Measurements from ENCODE around the gene MARCKS.

Gene MARCKS

DNA sequence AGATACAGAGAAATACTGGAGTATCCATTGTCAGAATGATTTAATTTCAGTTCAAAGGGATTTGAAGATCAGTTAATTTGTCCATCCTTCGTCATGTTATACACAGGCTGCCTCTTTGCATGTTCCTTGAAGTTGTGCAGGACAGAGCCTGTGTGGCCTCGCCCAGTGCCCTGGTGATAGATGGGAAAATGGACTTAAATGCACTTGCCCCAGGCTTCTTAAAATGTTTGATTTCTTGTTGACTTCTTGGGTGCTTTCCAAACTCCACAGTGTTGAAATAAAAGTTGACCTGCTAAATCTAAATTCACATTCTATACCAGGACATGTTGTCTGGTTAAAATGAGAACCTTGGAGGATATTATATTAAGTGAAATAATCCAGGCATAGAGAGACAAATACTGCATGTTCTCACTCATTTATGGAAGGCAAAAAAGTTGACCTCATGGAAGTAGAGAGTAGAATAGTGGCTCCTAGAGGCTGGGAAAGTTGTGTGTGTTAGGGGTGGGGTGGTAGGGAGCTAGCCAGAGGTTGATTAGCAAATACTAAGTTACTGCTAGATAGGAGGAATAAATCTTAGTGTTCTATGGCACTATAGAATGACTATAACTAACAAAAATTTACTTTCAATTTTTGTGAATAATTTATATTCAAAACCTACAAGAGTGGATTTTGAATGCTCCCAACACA is 25.3 kb downstream of the MARCKS start:
- Histone ChIP-seq H3K4me3 (ENCODE audit: low read length) (no peak overlapping the region), H3K27me3 (ENCODE audit: control insufficient read depth, low read length) (peaks cover 2% of the 10 kb centered on the region; the same call in 1 of the 2 replicates), H3K4me2 (ENCODE audit: low read length) (no peak overlapping the region), H3K79me2 (ENCODE audit: control insufficient read depth, low read length) (no peaks in the 10 kb centered on the region), H3K4me1 (ENCODE audit: control insufficient read depth, low read length) (no peaks in the 10 kb centered on the region), H3K36me3 (ENCODE audit: control insufficient read depth, low read length) (no peaks in the 10 kb centered on the region), H3K27ac (ENCODE audit: low read depth, low read length) (no peak overlapping the region), H4K20me1 (ENCODE audit: control insufficient read depth, insufficient read depth, low read depth, low read length) (no peaks in the 10 kb centered on the region), H3F3A (ENCODE audit: control insufficient read depth, insufficient read depth) (no peaks in the 10 kb centered on the region), H3K9me2 (replicated peaks; ENCODE audit: control insufficient read depth, low read length) (no peaks in the 10 kb centered on the region), H3K9me3 (ENCODE audit: control insufficient read depth, insufficient read depth, low read length) (no peaks in the 10 kb centered on the region)
- TF ChIP-seq, protein P1, sequence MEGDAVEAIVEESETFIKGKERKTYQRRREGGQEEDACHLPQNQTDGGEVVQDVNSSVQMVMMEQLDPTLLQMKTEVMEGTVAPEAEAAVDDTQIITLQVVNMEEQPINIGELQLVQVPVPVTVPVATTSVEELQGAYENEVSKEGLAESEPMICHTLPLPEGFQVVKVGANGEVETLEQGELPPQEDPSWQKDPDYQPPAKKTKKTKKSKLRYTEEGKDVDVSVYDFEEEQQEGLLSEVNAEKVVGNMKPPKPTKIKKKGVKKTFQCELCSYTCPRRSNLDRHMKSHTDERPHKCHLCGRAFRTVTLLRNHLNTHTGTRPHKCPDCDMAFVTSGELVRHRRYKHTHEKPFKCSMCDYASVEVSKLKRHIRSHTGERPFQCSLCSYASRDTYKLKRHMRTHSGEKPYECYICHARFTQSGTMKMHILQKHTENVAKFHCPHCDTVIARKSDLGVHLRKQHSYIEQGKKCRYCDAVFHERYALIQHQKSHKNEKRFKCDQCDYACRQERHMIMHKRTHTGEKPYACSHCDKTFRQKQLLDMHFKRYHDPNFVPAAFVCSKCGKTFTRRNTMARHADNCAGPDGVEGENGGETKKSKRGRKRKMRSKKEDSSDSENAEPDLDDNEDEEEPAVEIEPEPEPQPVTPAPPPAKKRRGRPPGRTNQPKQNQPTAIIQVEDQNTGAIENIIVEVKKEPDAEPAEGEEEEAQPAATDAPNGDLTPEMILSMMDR (IDR thresholded peaks at IDR 0.05; ENCODE audit: low read depth, low read length, poor library complexity, severe bottlenecking): no peak
- TF ChIP-seq EZH2phosphoT487 (IDR thresholded peaks at IDR 0.05; ENCODE audit: borderline replicate concordance, low read length): no peak

DNA sequence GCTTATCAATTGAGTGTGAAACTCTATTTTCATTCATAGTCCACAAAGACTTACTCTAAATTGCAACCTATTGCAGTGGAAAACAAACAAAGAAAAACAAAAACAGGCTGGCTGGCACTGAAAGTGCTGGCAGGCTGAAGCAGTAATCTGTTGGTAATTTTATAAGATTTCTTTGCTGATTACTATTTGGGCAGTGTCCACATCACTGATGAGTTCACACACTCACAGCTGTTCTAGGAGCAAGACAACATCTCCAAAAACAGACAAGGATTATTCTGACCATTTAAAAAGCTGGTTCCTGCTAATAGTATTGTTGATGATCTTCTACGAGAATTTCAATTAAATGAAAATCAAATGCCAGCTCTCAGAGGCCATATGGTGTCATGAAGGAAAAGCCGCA is 26.9 kb downstream of the MARCKS start:
- Histone ChIP-seq H3K27ac (ENCODE audit: low read depth, low read length) (no peak overlapping the region), H3K9me2 (replicated peaks; ENCODE audit: control insufficient read depth, low read length) (no peaks in the 10 kb centered on the region), H3F3A (ENCODE audit: control insufficient read depth, insufficient read depth) (no peaks in the 10 kb centered on the region), H3K4me3 (ENCODE audit: low read length) (no peak overlapping the region), H3K27me3 (ENCODE audit: control insufficient read depth, low read length) (no peaks in the 10 kb centered on the region), H3K9me3 (ENCODE audit: control insufficient read depth, insufficient read depth, low read length) (no peaks in the 10 kb centered on the region), H3K79me2 (ENCODE audit: control insufficient read depth, low read length) (no peaks in the 10 kb centered on the region), H3K36me3 (ENCODE audit: control insufficient read depth, low read length) (no peaks in the 10 kb centered on the region), H4K20me1 (ENCODE audit: control insufficient read depth, insufficient read depth, low read depth, low read length) (no peaks in the 10 kb centered on the region), H3K4me1 (ENCODE audit: control insufficient read depth, low read length) (no peaks in the 10 kb centered on the region), H3K4me2 (ENCODE audit: low read length) (no peak overlapping the region)
- TF ChIP-seq, protein P1 (IDR thresholded peaks at IDR 0.05; ENCODE audit: low read depth, low read length, poor library complexity, severe bottlenecking): no peak
- TF ChIP-seq EZH2phosphoT487 (IDR thresholded peaks at IDR 0.05; ENCODE audit: borderline replicate concordance, low read length): no peak

DNA sequence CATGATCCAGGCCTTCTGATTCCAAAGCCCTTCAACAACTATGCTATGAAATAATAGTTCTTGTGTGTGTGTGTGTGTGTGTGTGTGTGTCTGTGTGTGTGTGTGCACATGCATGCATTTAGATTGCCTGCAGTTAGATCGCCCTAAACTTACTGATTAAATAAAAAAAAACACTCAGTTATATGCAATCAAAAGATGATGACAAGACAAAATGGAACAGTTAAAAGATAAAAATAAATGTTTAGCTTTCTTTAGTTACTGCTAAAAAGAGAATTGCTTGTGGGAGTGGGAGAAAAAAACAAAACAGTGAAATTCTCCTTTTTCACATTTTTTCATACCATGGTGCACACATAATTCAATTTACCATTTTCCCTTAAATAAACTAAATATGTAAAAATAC is 29.4 kb downstream of the MARCKS start:
- no peaks in the 10 kb centered on the region for H4K20me1 ChIP-seq (ENCODE audit: control insufficient read depth, insufficient read depth, low read depth, low read length)
- H3K27me3 ChIP-seq (ENCODE audit: control insufficient read depth, low read length): no peaks in the 10 kb centered on the region
- no peaks in the 10 kb centered on the region for H3F3A ChIP-seq (ENCODE audit: control insufficient read depth, insufficient read depth)
- H3K9me2 ChIP-seq (replicated peaks; ENCODE audit: control insufficient read depth, low read length): no peaks in the 10 kb centered on the region
- TF ChIP-seq, protein P1 (IDR thresholded peaks at IDR 0.05; ENCODE audit: low read depth, low read length, poor library complexity, severe bottlenecking): no peak
- TF ChIP-seq EZH2phosphoT487 (IDR thresholded peaks at IDR 0.05; ENCODE audit: borderline replicate concordance, low read length): no peak
- H3K27ac ChIP-seq (ENCODE audit: low read depth, low read length): no peak overlapping the region
- no peaks in the 10 kb centered on the region for H3K79me2 ChIP-seq (ENCODE audit: control insufficient read depth, low read length)
- H3K36me3 ChIP-seq (ENCODE audit: control insufficient read depth, low read length): no peaks in the 10 kb centered on the region
- no peak overlapping the region for H3K4me3 ChIP-seq (ENCODE audit: low read length)
- no peak overlapping the region for H3K4me2 ChIP-seq (ENCODE audit: low read length)
- no peaks in the 10 kb centered on the region for H3K4me1 ChIP-seq (ENCODE audit: control insufficient read depth, low read length)
- H3K9me3 ChIP-seq (ENCODE audit: control insufficient read depth, insufficient read depth, low read length): no peaks in the 10 kb centered on the region

All from DOHH2 (cell line).